ENCODE measurements around the gene PREX1.

The PREX1 gene

DNA sequence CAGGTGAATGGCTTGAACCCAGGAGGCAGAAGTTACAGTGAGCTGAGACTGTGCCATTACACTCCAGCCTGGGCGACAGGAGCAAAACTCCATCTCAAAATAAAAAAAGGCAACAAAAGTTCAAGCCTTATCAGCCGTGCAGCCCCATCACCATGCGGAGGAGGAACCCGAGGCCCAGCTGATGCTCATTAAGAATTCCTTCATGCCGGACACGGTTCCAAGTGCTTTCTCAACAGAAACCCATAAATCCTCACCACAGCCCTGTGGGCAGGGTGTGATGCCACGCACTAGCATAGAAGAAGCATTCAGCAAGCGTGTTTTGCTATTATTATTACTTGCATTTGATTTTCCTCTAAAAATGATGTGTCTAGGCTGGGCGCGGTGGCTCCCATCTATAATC, 56.3 kb downstream of the PREX1 start:
- no peak for TF ChIP-seq CTCF (IDR thresholded peaks at IDR 0.05; ENCODE audit: low read depth, low read length)
- TF ChIP-seq POLR2A (IDR thresholded peaks at IDR 0.05; ENCODE audit: extremely low read depth, insufficient read length) = no peak
- TF ChIP-seq MYC (IDR thresholded peaks at IDR 0.05; ENCODE audit: low read depth, low read length) = peak; percentile 77
- TF ChIP-seq MAX (IDR thresholded peaks at IDR 0.05; ENCODE audit: low read depth, low read length) = 0 out of 2 replicates have a peak, but pooled peaks have one; percentile 51
- no peak overlapping the region for H3K4me3 ChIP-seq (ENCODE audit: low read depth, low read length)
- peak; percentile 96 for DNase-seq (ENCODE audit: low read depth)

GRCh38 chr20:48770700-48771442, 56.9 kb downstream of the PREX1 start:
- DNase-seq (ENCODE audit: low read depth) = no peak
- TF ChIP-seq MYC (IDR thresholded peaks at IDR 0.05; ENCODE audit: low read depth, low read length) = no peak
- TF ChIP-seq CTCF (IDR thresholded peaks at IDR 0.05; ENCODE audit: low read depth, low read length) = no peak
- no peak for TF ChIP-seq POLR2A (IDR thresholded peaks at IDR 0.05; ENCODE audit: extremely low read depth, insufficient read length)
- no peak for TF ChIP-seq MAX (IDR thresholded peaks at IDR 0.05; ENCODE audit: low read depth, low read length)
- no peak overlapping the region for H3K4me3 ChIP-seq (ENCODE audit: low read depth, low read length)

GRCh38 chr20:48769069-48769983, 58.5 kb downstream of the PREX1 start:
- no peak overlapping the region for H3K4me3 ChIP-seq (ENCODE audit: low read depth, low read length)
- DNase-seq (ENCODE audit: low read depth) = peak; percentile 92

DNA sequence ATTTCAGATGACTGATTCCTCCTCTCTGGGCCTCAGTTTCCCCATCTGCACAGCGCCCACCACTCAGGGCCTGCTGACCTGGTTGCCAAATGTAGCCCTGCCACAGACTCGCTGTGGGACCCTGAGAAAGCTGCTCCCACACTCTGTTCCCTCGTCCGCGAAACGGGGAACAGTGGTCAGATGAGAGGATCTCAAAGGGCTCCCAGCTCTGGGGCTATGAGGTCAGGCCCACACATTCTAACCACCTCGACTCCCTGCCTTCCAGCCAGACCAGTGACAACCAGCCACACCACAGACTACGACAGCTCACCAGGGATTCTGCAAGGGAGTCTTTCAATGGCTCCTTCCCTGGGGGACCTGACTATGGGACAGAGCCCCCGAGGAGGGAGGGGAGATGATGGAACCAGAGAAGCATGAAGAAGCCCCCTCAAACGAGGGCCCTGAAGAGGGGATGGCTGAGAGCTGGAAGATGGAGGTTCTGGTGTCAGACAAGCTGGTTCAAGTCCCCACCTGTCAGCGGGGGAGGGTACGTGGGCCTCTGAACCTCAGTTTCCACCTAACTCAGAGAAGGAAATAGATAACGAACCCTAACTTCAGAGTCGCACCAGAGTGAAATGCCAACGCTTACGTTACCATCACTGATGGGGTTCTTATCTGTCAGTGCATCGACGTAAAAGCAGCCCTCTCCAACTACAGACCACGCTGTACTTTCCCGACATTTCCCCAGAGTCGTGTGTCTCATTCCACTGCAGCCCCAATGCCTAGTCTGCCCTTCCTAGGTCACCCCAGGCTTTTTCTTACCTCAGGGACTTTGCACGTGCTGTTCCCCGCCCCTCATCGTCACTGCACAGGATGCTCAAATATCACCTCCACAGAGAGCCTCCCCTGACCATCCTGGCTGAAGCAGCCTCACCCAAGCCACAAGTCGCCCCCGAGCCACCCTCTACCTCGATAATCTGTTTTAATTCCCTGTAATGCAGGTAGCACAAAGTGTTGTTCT, 60.5 kb downstream of the PREX1 start:
- DNase-seq (ENCODE audit: low read depth) = peak; percentile 41
- no peak overlapping the region for H3K4me3 ChIP-seq (ENCODE audit: low read depth, low read length)
- no peak for TF ChIP-seq MYC (IDR thresholded peaks at IDR 0.05; ENCODE audit: low read depth, low read length)
- TF ChIP-seq POLR2A (IDR thresholded peaks at IDR 0.05; ENCODE audit: extremely low read depth, insufficient read length) = no peak
- TF ChIP-seq CTCF (IDR thresholded peaks at IDR 0.05; ENCODE audit: low read depth, low read length) = no peak
- no peak for TF ChIP-seq MAX (IDR thresholded peaks at IDR 0.05; ENCODE audit: low read depth, low read length)

More at GRCh38 chr20:48769069-48769983, 58.5 kb downstream of the PREX1 start:
- no peak for TF ChIP-seq CTCF (IDR thresholded peaks at IDR 0.05; ENCODE audit: low read depth, low read length)
- no peak for TF ChIP-seq MYC (IDR thresholded peaks at IDR 0.05; ENCODE audit: low read depth, low read length)
- no peak for TF ChIP-seq POLR2A (IDR thresholded peaks at IDR 0.05; ENCODE audit: extremely low read depth, insufficient read length)

GRCh38 chr20:48766205-48766604, 61.6 kb downstream of the PREX1 start:
- TF ChIP-seq POLR2A (IDR thresholded peaks at IDR 0.05; ENCODE audit: extremely low read depth, insufficient read length) = no peak
- no peak for TF ChIP-seq MYC (IDR thresholded peaks at IDR 0.05; ENCODE audit: low read depth, low read length)
- no peak for TF ChIP-seq CTCF (IDR thresholded peaks at IDR 0.05; ENCODE audit: low read depth, low read length)
- TF ChIP-seq MAX (IDR thresholded peaks at IDR 0.05; ENCODE audit: low read depth, low read length) = no peak
- DNase-seq (ENCODE audit: low read depth) = no peak
- no peak overlapping the region for H3K4me3 ChIP-seq (ENCODE audit: low read depth, low read length)
